Ascending aorta (tissue), 2 donors: ENCODE measurements around the gene XIRP2. TPM values are rescaled to one million over a fixed set of nuclear protein-coding genes. Genes with fewer than 3 reads are reported as not detected.
A peak's percentile ranks its signal among the peaks of the same experiment; 100 is the strongest.

Experiments
- DNase-seq, 2 donors: peaks; one replicate each; pipeline ENCODE4 v3.0.0-alpha.2; 2019; ENCODE audit warnings: low spot score in 2 of 2
- H3K27ac ChIP-seq, 2 donors: fragments of 200-600 bp; sonication (generic); one replicate each; pipeline ENCODE4 v1.5.1; 2016 to 2017; ENCODE audit warnings: mild to moderate bottlenecking in 1 of 2
- H3K27me3 ChIP-seq: fragments of 200-600 bp; sonication (generic); one replicate; pipeline ENCODE4 v1.5.1; 2017
- H3K36me3 ChIP-seq, 2 donors: fragments of 200-600 bp; sonication (generic); one replicate each; pipeline ENCODE4 v1.5.1; 2016
- H3K4me1 ChIP-seq, 2 donors: fragments of 200-600 bp; sonication (generic); one replicate each; pipeline ENCODE4 v1.5.1; 2016 to 2017; ENCODE audit warnings: mild to moderate bottlenecking in 1 of 2
- H3K4me3 ChIP-seq, 2 donors: fragments of 200-600 bp; sonication (generic); one replicate each; pipeline ENCODE4 v1.5.1; 2016 to 2017; ENCODE audit warnings: mild to moderate bottlenecking in 1 of 2
- H3K9me3 ChIP-seq, 2 donors: fragments of 200-600 bp; sonication (generic); one replicate each; pipeline ENCODE4 v1.5.1; 2016
- intact Hi-C: fragments of 100-400 bp; cut with DNase I; formaldehyde crosslinking; loops from one replicate; pipeline ENCODE4 v1.15.1; 2023
- total RNA-seq: library from RNA; depleted of rRNA; stranded (reverse); fragments of >200 nt; gene quantifications from one replicate; pipeline ENCODE4 v1.1.0, GENCODE V29; 2016
- TF ChIP-seq, protein P1 (sequence below), 3 experiments: fragments of 200-600 bp in 2 of 3; fragments of 450-650 bp in 1 of 3; sonication (generic) in 2 of 3; IDR thresholded peaks; one replicate each; pipeline ENCODE4 v1.5.1; 2016 to 2019; ENCODE audit warnings: antibody characterized with exemption in 3 of 3, mild to moderate bottlenecking in 1 of 3, moderate library complexity in 1 of 3

Gene XIRP2
- total RNA-seq, 1 donor from 2014 or later, result 1.2 TPM

GRCh38 chr2:167275046-167275445 lies 386.8 kb downstream of the XIRP2 start:
- intact Hi-C loops, result no loop called here
- Histone ChIP-seq H3K36me3 (no peaks in the 10 kb centered on the region), H3K4me1 (no peaks in the 10 kb centered on the region), H3K27me3 (no peaks in the 10 kb centered on the region), H3K4me3 (no peak overlapping the region), H3K27ac (no peak overlapping the region), H3K9me3 (no peaks in the 10 kb centered on the region)
- DNase-seq, result no peak
- TF ChIP-seq, protein P1, sequence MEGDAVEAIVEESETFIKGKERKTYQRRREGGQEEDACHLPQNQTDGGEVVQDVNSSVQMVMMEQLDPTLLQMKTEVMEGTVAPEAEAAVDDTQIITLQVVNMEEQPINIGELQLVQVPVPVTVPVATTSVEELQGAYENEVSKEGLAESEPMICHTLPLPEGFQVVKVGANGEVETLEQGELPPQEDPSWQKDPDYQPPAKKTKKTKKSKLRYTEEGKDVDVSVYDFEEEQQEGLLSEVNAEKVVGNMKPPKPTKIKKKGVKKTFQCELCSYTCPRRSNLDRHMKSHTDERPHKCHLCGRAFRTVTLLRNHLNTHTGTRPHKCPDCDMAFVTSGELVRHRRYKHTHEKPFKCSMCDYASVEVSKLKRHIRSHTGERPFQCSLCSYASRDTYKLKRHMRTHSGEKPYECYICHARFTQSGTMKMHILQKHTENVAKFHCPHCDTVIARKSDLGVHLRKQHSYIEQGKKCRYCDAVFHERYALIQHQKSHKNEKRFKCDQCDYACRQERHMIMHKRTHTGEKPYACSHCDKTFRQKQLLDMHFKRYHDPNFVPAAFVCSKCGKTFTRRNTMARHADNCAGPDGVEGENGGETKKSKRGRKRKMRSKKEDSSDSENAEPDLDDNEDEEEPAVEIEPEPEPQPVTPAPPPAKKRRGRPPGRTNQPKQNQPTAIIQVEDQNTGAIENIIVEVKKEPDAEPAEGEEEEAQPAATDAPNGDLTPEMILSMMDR (IDR thresholded peaks at IDR 0.05), result no peak

- no peak overlapping the region for H3K27ac ChIP-seq
- DNase-seq, result no peak
- H3K36me3 ChIP-seq, result no peaks in the 10 kb centered on the region
- no peaks in the 10 kb centered on the region for H3K4me1 ChIP-seq
- no peaks in the 10 kb centered on the region for H3K27me3 ChIP-seq
- no peak overlapping the region for H3K4me3 ChIP-seq
- no peaks in the 10 kb centered on the region for H3K9me3 ChIP-seq
- TF ChIP-seq, protein P1 (IDR thresholded peaks at IDR 0.05), result no peak
- intact Hi-C loops, result no loop called here
Measured at GRCh38 chr2:167279810-167280209, 391.5 kb downstream of the XIRP2 start.

DNA sequence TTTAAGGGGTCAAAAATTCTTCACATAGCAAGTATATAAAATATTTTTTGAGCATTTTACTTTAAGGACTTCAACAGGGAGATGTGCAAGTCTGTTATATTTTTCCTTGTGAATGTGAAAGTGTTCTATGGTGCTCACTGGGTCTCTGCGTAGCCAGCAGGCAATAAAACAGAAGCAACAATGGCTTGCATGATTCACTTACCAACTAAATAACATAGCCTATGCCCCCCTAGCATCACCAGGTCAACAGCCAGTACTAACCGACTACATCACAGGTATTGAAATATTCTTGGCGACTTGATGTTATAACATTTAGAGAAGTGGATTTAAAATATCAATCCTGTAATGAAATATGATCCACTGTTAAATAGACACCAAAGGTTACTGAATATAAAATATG lies 398.9 kb downstream of the XIRP2 start:
- intact Hi-C loops, result no loop called here
- TF ChIP-seq, protein P1 (IDR thresholded peaks at IDR 0.05), result no peak

DNA sequence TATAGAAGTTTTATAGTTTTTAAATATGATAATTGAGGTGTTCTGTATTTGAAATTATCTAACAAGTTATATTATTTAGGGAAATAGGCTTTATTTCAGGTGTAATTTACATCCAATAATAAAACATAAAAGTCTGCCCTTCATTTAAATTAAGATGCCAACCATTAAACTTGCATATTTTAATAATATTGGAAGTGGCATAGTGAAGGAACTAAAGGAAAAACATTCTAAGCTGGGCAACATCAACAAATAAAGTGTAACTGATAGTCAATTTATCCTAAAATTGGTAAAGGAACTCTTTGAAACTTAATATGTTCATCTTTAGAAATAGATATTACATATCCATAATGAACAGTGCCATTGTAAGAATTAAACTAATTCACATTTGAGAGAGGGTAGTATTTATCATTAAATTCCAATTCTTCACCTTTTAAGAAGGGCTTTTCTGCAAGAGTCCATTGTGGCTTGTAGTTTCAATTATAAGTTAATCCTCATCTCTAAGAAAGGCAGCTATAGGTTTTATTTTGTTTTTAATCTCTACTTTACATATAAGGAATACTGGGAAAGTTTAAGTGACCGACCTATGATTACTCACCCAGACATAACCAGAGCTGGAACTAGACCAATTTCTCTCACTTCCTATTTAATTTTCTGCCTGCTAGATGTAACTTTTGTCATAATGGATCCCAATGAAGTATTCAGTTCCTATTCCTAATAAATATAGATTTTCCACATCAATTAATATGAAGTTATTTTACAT lies 401.6 kb downstream of the XIRP2 start:
- no peak for DNase-seq
- H3K27ac ChIP-seq, result no peak overlapping the region
- no peaks in the 10 kb centered on the region for H3K27me3 ChIP-seq
- TF ChIP-seq, protein P1 (IDR thresholded peaks at IDR 0.05), result no peak
- intact Hi-C loops, result loop anchor here (5.0 to 10.0 kb wide), 3 partner anchors 103 to 1165 kb away; partner anchors contain the start of gene CERS6
- no peak overlapping the region for H3K4me3 ChIP-seq
- peaks cover 3 to 7% of the 10 kb centered on the region in 2 donors for H3K4me1 ChIP-seq
- H3K9me3 ChIP-seq, result no peaks in the 10 kb centered on the region
- H3K36me3 ChIP-seq, result no peaks in the 10 kb centered on the region

More for the DNA sequence above, 398.9 kb downstream of the XIRP2 start:
- DNase-seq, result no peak
- Histone ChIP-seq H3K4me1 (no peaks in the 10 kb centered on the region), H3K27ac (no peak overlapping the region), H3K4me3 (no peak overlapping the region), H3K36me3 (no peaks in the 10 kb centered on the region), H3K9me3 (no peaks in the 10 kb centered on the region), H3K27me3 (no peaks in the 10 kb centered on the region)

- intact Hi-C loops, result loop anchor here (5.0 to 10.0 kb wide), 3 partner anchors 105 to 1162 kb away; partner anchors contain the start of gene CERS6
- Histone ChIP-seq H3K9me3 (no peaks in the 10 kb centered on the region), H3K4me1 (peaks cover 3 to 7% of the 10 kb centered on the region in 2 donors), H3K4me3 (peak within 1 kb of the TSS; percentile 66 to 97), H3K36me3 (no peaks in the 10 kb centered on the region), H3K27me3 (no peaks in the 10 kb centered on the region), H3K27ac (peak within 1 kb of the TSS; percentile 77 to 87)
- TF ChIP-seq, protein P1 (IDR thresholded peaks at IDR 0.05), result peak in 2 of 3 experiments; percentile 12 to 38
- DNase-seq, result peak; percentile 25 to 89
Measured at GRCh38 chr2:167292430-167293171, 404.3 kb downstream of the XIRP2 start, which contains the start of gene B3GALT1. Gene B3GALT1 (plus strand): TSS chr2:167293001.
